ENCODE measurements around the gene TOLLIP. TPM values are rescaled to one million over a fixed set of nuclear protein-coding genes. Genes with fewer than 3 reads are reported as not detected.

TOLLIP gene
- total RNA-seq, 1 experiment from 2014 or later = 32.3 TPM

GRCh38 chr11:1274501-1274900, 34.9 kb downstream of the TOLLIP start:
- POLR2A ChIA-PET = no interaction called here
- Mint-ChIP-seq H3K9me3 (no peaks in the 10 kb centered on the region), H3K27ac (no peak overlapping the region), H3K36me3 (peaks cover 14% of the 10 kb centered on the region), H3K4me3 (no peak overlapping the region), H3K4me1 (no peaks in the 10 kb centered on the region), H3K27me3 (ENCODE audit: low read depth) (no peaks in the 10 kb centered on the region)
- TF ChIP-seq ELF4 (CRISPR knock-in tag; IDR thresholded peaks at IDR 0.05; ENCODE audit: low read depth) (no peak), FOXP1 (CRISPR knock-in tag; IDR thresholded peaks at IDR 0.05; ENCODE audit: borderline replicate concordance) (no peak), RORB (CRISPR knock-in tag; IDR thresholded peaks at IDR 0.05) (no peak), PRDM15 (CRISPR knock-in tag; IDR thresholded peaks at IDR 0.05) (no peak), ZNF138 (CRISPR knock-in tag; conservative IDR thresholded peaks at IDR 0.05) (no peak), ERG (CRISPR knock-in tag; IDR thresholded peaks at IDR 0.05) (no peak), CBFB (CRISPR knock-in tag; IDR thresholded peaks at IDR 0.05; ENCODE audit: low read depth) (no peak), PREB (CRISPR knock-in tag; IDR thresholded peaks at IDR 0.05; ENCODE audit: borderline replicate concordance) (no peak), ZNF396 (CRISPR knock-in tag; IDR thresholded peaks at IDR 0.05; ENCODE audit: borderline replicate concordance) (no peak), MAX (CRISPR knock-in tag; IDR thresholded peaks at IDR 0.05) (no peak), ZSCAN18 (CRISPR knock-in tag; IDR thresholded peaks at IDR 0.05) (no peak), TP53 (CRISPR knock-in tag; IDR thresholded peaks at IDR 0.05) (no peak), USF1 (CRISPR knock-in tag; IDR thresholded peaks at IDR 0.05) (no peak), ZBTB21 (CRISPR knock-in tag; IDR thresholded peaks at IDR 0.05; ENCODE audit: borderline replicate concordance) (no peak), E2F4 (CRISPR knock-in tag; IDR thresholded peaks at IDR 0.05; ENCODE audit: borderline replicate concordance, low read depth) (no peak), NFYB (CRISPR knock-in tag; conservative IDR thresholded peaks at IDR 0.05; ENCODE audit: low read depth) (no peak), IRF2 (CRISPR knock-in tag; IDR thresholded peaks at IDR 0.05; ENCODE audit: borderline replicate concordance, low read depth) (no peak)
- no peak for ATAC-seq
- DNase-seq (ENCODE audit: low spot score) = no peak
- CTCF ChIA-PET = no interaction called here

Measured in WTC11 (cell line).